GM12874 (cell line): ENCODE data around the gene CCDC92B.

Source experiments
- TF ChIP-seq, protein P1 (sequence below): IDR thresholded peaks from 2 replicates; pipeline ENCODE4 v1.5.1; 2011; ENCODE audit warnings: low read depth, mild to moderate bottlenecking, control low read depth, low read length, moderate library complexity; ENCODE audit not compliant: insufficient read depth

Gene CCDC92B

DNA sequence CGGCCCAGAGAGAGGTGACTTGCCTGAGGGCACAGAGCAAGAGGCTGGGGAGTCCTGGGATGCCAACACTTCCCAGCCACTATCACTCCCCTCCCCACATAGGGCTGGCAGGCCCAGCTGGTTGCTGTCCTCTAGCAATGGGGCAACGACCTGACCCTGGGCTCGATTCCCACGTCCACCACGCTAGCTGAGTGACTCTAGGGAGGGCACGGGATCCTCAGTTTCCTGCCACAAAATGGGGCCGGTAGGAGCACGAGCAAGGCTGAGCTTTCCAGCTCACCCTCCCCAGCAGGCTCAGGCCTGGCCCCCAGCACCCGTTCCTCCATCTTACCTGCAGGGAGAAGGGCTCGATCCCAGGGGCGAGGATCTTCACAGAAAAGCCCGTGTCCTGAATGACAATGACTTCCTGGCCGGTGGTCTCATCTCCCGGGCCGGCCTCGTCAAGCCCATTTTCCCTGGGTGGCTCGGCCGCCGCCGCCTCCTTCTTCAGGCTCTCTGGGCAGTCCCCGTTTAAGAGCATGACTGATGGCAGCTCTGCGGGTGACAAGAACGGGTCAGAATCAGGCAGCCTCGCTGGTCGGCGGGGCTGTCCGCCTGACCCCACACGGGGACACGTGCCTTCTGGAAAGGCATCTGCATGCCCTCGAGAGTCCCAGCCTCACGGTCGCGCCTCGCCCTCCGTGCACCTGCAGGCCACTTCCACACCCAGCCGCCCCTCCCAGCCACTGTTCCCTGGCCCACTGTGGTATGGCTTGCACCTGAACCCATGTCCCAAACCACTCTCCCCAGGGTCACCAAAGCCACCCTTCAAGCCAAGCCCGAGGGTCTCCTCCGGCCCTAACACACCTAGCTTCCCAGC lies 45.2 kb downstream of the CCDC92B start:
- TF ChIP-seq, protein P1, sequence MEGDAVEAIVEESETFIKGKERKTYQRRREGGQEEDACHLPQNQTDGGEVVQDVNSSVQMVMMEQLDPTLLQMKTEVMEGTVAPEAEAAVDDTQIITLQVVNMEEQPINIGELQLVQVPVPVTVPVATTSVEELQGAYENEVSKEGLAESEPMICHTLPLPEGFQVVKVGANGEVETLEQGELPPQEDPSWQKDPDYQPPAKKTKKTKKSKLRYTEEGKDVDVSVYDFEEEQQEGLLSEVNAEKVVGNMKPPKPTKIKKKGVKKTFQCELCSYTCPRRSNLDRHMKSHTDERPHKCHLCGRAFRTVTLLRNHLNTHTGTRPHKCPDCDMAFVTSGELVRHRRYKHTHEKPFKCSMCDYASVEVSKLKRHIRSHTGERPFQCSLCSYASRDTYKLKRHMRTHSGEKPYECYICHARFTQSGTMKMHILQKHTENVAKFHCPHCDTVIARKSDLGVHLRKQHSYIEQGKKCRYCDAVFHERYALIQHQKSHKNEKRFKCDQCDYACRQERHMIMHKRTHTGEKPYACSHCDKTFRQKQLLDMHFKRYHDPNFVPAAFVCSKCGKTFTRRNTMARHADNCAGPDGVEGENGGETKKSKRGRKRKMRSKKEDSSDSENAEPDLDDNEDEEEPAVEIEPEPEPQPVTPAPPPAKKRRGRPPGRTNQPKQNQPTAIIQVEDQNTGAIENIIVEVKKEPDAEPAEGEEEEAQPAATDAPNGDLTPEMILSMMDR: no peak

DNA sequence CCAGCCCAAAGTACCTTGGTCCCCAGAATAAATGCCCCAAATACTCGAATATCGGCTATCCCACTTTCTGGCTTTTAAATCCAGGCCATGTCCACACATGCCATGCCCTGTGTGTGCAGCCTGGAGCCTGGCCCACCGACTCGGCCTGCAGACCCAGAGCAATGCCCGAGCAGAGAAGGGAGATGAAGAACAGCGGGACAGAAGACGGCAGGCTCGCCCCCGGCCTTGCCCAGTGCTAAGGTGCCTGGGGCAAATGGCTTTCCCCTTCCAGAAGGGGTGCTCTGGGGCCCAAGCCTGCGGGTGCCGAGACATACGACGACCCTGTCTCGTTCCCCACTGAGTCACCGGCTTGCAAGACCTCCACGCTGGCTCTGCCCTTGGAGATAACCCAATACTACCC lies 45.8 kb downstream of the CCDC92B start:
- TF ChIP-seq, protein P1: no peak

DNA sequence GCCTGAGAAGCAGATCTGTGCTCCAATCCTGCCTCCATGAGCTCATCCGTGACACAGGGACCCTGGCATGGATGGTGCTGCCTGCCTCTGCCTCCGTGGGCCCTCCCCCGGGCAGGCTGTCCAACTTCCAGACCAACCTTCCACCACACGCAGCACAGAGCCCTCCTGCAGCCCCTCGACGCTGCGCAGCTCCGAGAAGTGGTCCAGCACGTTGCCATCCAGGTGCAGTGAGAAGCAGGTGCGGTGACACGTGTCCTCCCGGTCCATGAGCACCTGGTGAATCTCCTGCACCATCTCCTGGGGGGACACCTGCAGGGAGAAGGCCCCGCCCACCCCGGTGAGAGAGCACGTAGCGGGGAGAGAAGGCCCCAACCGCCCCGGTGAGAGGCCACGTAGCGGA lies 46.3 kb downstream of the CCDC92B start:
- TF ChIP-seq, protein P1: no peak

DNA sequence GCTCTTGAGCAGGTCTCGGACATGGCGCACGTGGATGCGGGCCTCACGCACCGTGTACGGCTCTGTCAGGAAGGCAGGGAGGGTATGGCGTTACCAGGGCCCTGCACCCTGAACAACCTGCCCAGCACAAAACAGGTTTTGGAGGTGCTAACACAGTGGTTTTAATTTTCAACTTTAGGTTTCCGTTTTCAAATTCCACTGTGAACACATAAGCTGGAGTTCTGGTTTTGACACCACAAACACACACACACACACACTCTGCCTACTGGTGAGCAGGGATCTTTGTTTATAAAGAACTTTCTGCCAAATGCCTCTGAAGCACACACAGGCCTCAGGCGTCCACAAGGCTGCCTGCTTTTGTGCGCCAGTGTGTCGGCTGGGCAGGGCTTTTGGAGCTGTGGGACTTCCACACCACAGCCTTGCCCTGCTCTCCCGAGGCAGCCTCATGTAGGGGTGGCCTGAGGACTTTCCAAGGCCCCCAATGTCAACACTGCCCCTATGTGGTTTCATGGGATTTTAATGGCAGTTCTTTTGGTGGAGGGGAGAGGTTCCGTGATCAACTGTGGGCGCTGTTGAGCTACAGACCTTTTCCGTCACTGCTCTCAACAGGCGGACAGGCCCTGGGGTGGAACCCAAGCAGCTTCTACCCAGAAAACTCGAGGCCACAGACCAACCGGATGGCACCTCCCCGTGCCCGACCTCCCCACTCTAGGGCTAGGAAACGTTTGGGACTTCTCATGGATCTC lies 47.3 kb downstream of the CCDC92B start:
- TF ChIP-seq, protein P1: no peak

DNA sequence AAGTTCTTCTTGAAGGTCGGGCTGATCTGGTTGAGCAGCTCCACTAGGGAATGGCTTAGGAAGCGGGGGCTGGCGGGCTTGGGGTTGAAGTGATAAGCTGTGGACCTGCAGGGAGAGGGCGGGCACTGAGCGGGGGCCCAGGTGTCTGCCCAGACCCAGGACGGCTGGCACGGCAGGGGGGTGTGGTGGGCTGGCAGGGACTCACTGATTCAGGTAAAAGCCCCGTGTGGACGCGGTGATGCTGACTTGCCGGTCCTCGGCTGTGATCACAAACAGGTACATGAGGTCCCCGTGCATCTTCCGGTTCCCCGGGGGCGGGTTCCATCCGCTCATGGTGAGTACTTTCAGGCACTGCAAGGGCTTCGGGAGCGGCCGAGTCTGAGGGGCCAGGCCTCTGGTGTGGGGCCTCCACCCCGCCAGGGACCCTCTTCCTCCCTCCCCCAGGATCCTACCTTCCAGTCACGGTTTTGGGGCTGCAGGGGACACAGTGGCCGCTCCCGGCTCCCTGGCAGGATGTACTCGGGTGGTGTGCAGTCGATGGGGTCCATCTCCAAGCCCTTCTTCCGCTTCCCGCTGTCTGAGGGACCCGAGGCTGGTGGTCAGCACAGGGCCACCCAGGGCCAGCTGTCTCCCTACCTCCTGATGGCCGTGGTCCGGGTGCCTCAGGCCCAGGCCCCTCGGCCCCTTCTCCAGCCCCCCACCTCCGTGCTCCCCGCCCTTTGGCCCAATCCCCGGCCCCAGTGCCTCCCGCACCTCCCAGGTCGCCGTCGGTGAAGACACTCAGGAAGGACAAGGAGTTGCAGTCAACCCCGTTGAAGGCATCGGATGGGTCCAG lies 48.1 kb downstream of the CCDC92B start:
- TF ChIP-seq, protein P1: no peak

DNA sequence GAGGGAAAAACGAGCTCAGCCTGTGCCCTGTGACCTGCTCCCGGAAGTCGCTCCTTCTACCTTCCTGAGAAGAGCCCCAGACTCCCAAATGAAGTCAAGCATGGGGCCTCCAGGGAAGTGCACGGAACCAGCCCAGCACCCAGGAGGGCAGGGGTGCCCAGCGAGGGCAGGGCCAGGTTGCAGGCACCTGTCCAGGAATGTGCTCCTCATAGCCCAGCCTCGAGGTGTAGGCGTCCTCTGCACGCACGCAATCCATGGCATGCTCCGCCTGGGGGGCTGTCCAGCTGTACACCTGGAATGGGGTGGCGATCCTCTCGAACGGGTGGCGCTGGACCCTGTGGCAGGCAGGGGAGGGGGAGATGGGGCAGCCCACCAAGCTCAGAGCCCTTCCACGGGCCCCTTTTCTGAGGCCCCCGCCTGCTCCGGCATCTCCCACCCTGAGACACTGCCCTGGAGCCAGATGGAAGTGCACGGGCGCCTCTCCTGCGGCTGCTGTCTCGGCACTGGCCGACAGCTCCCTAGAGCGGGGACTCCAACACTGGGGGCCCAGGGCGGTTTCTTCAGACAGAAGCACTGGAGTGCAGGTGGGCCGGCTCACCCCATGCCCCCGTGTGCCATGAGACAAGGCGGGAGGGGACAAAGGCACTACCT lies 48.8 kb downstream of the CCDC92B start:
- TF ChIP-seq, protein P1: no peak

DNA sequence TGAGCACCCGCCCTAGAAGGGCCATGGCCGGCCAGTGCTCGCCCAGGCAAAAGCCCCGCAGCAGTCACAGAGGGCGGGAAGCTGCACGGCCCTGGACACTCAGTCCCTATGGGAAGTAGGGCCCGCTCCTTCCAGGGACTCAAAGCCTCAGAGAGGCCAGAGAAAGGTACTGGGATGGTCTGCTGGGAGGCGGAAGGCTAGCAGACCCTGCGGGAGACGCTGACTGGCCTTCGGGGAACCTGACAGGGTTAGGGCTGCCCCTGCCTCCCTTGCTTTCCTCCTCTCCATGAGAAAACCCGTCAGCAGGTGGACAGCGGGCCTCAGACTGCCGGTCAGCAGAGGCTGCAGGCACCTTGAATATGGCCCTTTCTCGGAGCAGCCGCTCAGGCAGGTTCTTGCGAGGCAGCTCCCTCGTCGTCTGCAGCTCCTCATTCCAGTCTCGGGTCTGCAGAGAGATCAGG lies 49.4 kb downstream of the CCDC92B start:
- TF ChIP-seq, protein P1: no peak
